ENCODE results near the gene SH3BP1.

Gene SH3BP1

GRCh38 chr22:37672920-37673455 is 33.5 kb downstream of the SH3BP1 start:
- no peak for TF ChIP-seq TAF1 (IDR thresholded peaks at IDR 0.05; ENCODE audit: low read depth)

DNA sequence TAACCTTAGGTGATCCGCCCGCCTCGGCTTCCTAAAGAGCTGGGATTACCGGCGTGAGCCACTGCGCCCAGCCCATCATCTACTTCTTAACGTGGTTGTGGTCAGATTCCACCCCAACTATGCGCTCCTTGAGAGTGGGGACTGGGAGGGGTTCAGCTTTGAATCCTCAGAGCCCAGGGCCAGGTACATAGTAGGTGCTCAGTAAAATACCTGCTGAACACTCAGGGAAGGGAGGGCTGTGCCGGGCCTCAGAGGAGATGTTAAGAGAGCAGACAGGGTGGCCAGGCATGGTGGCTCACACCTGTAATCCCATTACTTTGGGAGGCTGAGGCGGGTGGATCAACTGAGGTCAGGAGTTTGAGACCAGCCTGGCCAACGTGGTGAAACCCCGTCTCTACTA is 34.8 kb downstream of the SH3BP1 start:
- no peak for TF ChIP-seq CREB1 (IDR thresholded peaks at IDR 0.05; ENCODE audit: low read depth)
- no peak for TF ChIP-seq TEAD4 (IDR thresholded peaks at IDR 0.05)
- TF ChIP-seq RAD21 (IDR thresholded peaks at IDR 0.05; ENCODE audit: low read depth): no peak
- TF ChIP-seq FOXM1 (IDR thresholded peaks at IDR 0.05; ENCODE audit: borderline replicate concordance, low read depth): no peak
- TF ChIP-seq EP300 (IDR thresholded peaks at IDR 0.05; ENCODE audit: borderline replicate concordance): no peak
- no peak for TF ChIP-seq MAX (IDR thresholded peaks at IDR 0.05)
- TF ChIP-seq, protein P1, sequence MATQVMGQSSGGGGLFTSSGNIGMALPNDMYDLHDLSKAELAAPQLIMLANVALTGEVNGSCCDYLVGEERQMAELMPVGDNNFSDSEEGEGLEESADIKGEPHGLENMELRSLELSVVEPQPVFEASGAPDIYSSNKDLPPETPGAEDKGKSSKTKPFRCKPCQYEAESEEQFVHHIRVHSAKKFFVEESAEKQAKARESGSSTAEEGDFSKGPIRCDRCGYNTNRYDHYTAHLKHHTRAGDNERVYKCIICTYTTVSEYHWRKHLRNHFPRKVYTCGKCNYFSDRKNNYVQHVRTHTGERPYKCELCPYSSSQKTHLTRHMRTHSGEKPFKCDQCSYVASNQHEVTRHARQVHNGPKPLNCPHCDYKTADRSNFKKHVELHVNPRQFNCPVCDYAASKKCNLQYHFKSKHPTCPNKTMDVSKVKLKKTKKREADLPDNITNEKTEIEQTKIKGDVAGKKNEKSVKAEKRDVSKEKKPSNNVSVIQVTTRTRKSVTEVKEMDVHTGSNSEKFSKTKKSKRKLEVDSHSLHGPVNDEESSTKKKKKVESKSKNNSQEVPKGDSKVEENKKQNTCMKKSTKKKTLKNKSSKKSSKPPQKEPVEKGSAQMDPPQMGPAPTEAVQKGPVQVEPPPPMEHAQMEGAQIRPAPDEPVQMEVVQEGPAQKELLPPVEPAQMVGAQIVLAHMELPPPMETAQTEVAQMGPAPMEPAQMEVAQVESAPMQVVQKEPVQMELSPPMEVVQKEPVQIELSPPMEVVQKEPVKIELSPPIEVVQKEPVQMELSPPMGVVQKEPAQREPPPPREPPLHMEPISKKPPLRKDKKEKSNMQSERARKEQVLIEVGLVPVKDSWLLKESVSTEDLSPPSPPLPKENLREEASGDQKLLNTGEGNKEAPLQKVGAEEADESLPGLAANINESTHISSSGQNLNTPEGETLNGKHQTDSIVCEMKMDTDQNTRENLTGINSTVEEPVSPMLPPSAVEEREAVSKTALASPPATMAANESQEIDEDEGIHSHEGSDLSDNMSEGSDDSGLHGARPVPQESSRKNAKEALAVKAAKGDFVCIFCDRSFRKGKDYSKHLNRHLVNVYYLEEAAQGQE (IDR thresholded peaks at IDR 0.05; ENCODE audit: low read depth): no peak
- no peak for TF ChIP-seq YY1 (IDR thresholded peaks at IDR 0.05; ENCODE audit: low read depth)
- TF ChIP-seq EGR1 (IDR thresholded peaks at IDR 0.05): no peak
- no peak for TF ChIP-seq NFIC (IDR thresholded peaks at IDR 0.05)
- no peak for TF ChIP-seq ZBTB7A (IDR thresholded peaks at IDR 0.05; ENCODE audit: low read depth)
- TF ChIP-seq USF1 (IDR thresholded peaks at IDR 0.05): no peak
- TF ChIP-seq TCF12 (IDR thresholded peaks at IDR 0.05; ENCODE audit: low read depth): no peak
- TF ChIP-seq CEBPB (IDR thresholded peaks at IDR 0.05): no peak
- TF ChIP-seq TAF1 (IDR thresholded peaks at IDR 0.05; ENCODE audit: low read depth): no peak

DNA sequence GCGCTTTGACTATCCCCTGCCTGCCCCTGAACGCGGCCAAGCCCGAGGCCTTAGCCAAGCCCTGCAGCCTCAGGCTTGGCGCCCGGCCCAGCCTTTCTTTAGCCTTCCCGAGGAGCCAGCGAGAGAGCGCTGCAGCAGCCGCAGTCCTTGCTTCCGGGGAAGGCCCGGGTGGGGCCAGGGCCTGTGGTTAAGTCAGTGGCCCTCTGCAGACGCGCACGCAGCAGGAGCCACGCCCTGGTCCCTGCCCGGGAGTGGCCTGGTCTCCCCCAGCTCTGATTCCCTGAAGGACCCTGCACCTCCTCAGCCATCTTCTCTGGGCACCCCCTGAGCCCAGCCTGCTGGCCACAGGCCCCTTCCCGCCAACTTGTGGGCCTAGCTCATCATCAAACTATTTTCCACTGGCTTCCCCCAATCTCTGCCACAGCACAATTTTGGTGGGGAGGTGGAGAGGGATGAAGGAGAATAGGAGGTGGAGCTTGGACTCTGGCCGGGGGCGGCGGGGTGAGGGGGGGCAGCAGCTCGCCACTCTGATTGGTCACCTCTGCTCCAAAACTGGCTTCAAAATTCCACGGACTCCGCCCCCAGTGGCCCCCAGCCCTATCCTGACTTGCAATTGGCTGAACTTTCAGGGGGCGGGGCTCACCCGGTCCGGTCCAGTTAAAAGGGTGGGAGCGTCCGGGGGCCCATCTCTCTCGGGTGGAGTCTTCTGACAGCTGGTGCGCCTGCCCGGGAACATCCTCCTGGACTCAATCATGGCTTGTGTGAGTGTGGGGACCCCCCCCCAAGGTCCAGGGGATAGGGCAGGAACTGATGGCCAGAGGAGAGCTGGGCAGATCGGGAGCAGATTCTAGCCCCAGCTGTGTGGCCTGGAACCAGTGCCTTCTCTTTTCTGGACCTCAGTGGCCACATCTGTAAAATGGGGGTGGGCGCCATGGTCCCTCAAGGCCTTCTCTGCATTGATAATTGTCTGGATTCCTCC is 35.8 kb downstream of the SH3BP1 start, which contains the start of gene LGALS1:
LGALS1 (plus strand) TSS at position 686 of the 979 bp plus-strand sequence; CDS start at position 753, 67 bp downstream.
- no peak for TF ChIP-seq RAD21 (IDR thresholded peaks at IDR 0.05; ENCODE audit: low read depth)
- TF ChIP-seq, protein P1 (IDR thresholded peaks at IDR 0.05; ENCODE audit: low read depth): no peak
- TF ChIP-seq ZBTB7A (IDR thresholded peaks at IDR 0.05; ENCODE audit: low read depth): peak; percentile 34; the same call in 1 of the 2 replicates
- no peak for TF ChIP-seq CEBPB (IDR thresholded peaks at IDR 0.05)
- TF ChIP-seq USF1 (IDR thresholded peaks at IDR 0.05): no peak
- TF ChIP-seq EGR1 (IDR thresholded peaks at IDR 0.05): peak; percentile 55; the same call in 1 of the 2 replicates
- peak; percentile 26; the same call in 1 of the 2 replicates for TF ChIP-seq TEAD4 (IDR thresholded peaks at IDR 0.05)
- TF ChIP-seq EP300 (IDR thresholded peaks at IDR 0.05; ENCODE audit: borderline replicate concordance): no peak; the same call in 1 of the 2 replicates
- TF ChIP-seq FOXM1 (IDR thresholded peaks at IDR 0.05; ENCODE audit: borderline replicate concordance, low read depth): peak; percentile 42; the same call in 1 of the 2 replicates
- no peak for TF ChIP-seq YY1 (IDR thresholded peaks at IDR 0.05; ENCODE audit: low read depth)
- TF ChIP-seq TAF1 (IDR thresholded peaks at IDR 0.05; ENCODE audit: low read depth): 0 out of 2 replicates have a peak, but pooled peaks have one; percentile 11
- peak; percentile 57 for TF ChIP-seq NFIC (IDR thresholded peaks at IDR 0.05)
- no peak for TF ChIP-seq CREB1 (IDR thresholded peaks at IDR 0.05; ENCODE audit: low read depth)
- TF ChIP-seq MAX (IDR thresholded peaks at IDR 0.05): peak; percentile 65
- TF ChIP-seq TCF12 (IDR thresholded peaks at IDR 0.05; ENCODE audit: low read depth): no peak

GRCh38 chr22:37675930-37676735 is 36.7 kb downstream of the SH3BP1 start:
- no peak for TF ChIP-seq CREB1 (IDR thresholded peaks at IDR 0.05; ENCODE audit: low read depth)
- TF ChIP-seq NFIC (IDR thresholded peaks at IDR 0.05): 0 out of 2 replicates have a peak, but pooled peaks have one; percentile 3

All from Ishikawa (cell line).